Testis (tissue), 3 donors: ENCODE results near the gene CAPZB. TPM values are rescaled to one million over a fixed set of nuclear protein-coding genes. Genes with fewer than 3 reads are reported as not detected.

Experiments used
- DNase-seq: peaks from one replicate; pipeline ENCODE4 v3.0.0-alpha.2; 2019
- H3K27ac ChIP-seq, 2 donors: fragments of 200-600 bp; sonication (generic); one replicate each; pipeline ENCODE4 v1.5.1; 2019
- H3K27me3 ChIP-seq: fragments of 200-600 bp; sonication (generic); one replicate; pipeline ENCODE4 v1.5.1; 2019
- H3K36me3 ChIP-seq: fragments of 200-600 bp; sonication (generic); one replicate; pipeline ENCODE4 v1.5.1; 2017; ENCODE audit warnings: low read depth; ENCODE audit errors: missing control alignments
- H3K4me1 ChIP-seq: fragments of 200-600 bp; sonication (generic); one replicate; pipeline ENCODE4 v1.5.1; 2019
- H3K4me3 ChIP-seq, 2 donors: fragments of 200-600 bp; sonication (generic); one replicate each; pipeline ENCODE4 v1.5.1; 2017 to 2019
- H3K9me3 ChIP-seq: fragments of 200-600 bp; sonication (generic); one replicate; pipeline ENCODE4 v1.5.1; 2017
- POLR2A ChIP-seq: fragments of 450-650 bp; IDR thresholded peaks from one replicate; pipeline ENCODE4 v1.6.1; 2017; ENCODE audit warnings: antibody characterized with exemption, mild to moderate bottlenecking, moderate library complexity
- WGBS, 2 donors: methylation state at CpG; one replicate each; pipeline ENCODE4 v1.1.5; 2018; 5-methylcytosine and 5-hydroxymethylcytosine counted together
- intact Hi-C: fragments of 100-400 bp; cut with DNase I; formaldehyde crosslinking; loops from one replicate; pipeline ENCODE4 v1.15.1; 2023; ENCODE audit warnings: low total_unique reads
- polyA plus RNA-seq: library from polyadenylated mRNA; stranded (reverse); fragments of 350-450 nt; fragmentation: Illumina TruSeq; extraction: RNeasy Lipid Tissue Mini Kit (QIAGEN cat#74804); gene quantifications from one replicate; pipeline ENCODE4 v1.2.3, GENCODE V29; 2014; ENCODE audit warnings: low read depth, low replicate concordance; ENCODE audit not compliant: insufficient read depth
- total RNA-seq, 2 donors: library from RNA; depleted of rRNA; stranded (reverse); fragments of >200 nt; gene quantifications; one replicate each; pipeline ENCODE4 v1.2.3, GENCODE V29; 2016
- TF ChIP-seq, protein P1 (sequence below), 3 experiments: fragments of 450-650 bp in 2 of 3; fragments of 200-600 bp in 1 of 3; sonication (generic) in 1 of 3; IDR thresholded peaks; one replicate each; pipeline ENCODE4 v1.5.1; 2016 to 2019; ENCODE audit warnings: antibody characterized with exemption in 3 of 3, mild to moderate bottlenecking in 2 of 3, moderate library complexity in 1 of 3

CAPZB gene
- total and polyA plus RNA-seq, 3 donors from 2014 or later = 147 to 502 (median 207) TPM

- TF ChIP-seq POLR2A = no peak
- peaks cover 23% of the 10 kb centered on the region for H3K4me1 ChIP-seq
- WGBS, 2 donors = 87 to 88% methylated on average over 7 of the region's 7 CpGs
Observed at GRCh38 chr1:19310061-19310460, 175.3 kb downstream of the CAPZB start.

DNA sequence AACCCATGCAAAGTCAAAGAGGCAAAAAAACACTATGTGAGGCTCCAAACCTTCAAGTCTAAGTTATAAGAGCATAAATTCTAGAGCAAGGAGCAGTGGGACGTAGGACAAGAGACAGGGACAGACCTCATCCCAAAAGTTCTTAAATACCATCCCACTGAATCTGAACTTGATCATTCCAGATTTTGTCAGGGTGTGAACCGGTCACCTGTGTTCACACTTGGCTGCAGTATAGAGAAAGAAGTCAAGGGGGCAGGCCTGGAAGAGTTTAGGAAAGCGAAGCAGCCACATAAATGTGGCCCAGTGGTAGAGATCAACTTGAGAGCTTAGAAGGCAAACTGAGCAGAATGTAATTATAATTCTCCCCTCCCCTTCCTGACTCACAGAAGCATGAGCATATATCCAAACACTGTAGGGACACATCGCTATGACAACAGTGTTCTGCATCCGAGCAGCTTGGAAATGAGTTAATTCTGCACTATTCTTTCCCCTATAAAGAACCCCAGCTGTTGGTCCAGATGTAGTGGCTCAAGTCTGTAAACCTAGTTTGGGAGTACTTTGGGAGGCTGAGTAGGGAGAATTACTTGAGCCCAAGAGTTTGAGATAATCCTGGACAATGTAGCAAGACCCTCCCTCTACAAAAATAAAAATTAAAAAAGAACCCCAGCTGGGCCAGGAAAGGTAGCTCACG, 176.1 kb downstream of the CAPZB start:
- no peak for TF ChIP-seq POLR2A
- TF ChIP-seq, protein P1, sequence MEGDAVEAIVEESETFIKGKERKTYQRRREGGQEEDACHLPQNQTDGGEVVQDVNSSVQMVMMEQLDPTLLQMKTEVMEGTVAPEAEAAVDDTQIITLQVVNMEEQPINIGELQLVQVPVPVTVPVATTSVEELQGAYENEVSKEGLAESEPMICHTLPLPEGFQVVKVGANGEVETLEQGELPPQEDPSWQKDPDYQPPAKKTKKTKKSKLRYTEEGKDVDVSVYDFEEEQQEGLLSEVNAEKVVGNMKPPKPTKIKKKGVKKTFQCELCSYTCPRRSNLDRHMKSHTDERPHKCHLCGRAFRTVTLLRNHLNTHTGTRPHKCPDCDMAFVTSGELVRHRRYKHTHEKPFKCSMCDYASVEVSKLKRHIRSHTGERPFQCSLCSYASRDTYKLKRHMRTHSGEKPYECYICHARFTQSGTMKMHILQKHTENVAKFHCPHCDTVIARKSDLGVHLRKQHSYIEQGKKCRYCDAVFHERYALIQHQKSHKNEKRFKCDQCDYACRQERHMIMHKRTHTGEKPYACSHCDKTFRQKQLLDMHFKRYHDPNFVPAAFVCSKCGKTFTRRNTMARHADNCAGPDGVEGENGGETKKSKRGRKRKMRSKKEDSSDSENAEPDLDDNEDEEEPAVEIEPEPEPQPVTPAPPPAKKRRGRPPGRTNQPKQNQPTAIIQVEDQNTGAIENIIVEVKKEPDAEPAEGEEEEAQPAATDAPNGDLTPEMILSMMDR (IDR thresholded peaks at IDR 0.05) = no peak
- no peaks in the 10 kb centered on the region for H3K36me3 ChIP-seq
- intact Hi-C loops = no loop called here
- 77 to 88% methylated on average over 6 of the region's 6 CpGs for WGBS, 2 donors
- H3K27ac ChIP-seq = no peak overlapping the region
- no peak for DNase-seq
- H3K4me1 ChIP-seq = peaks cover 23% of the 10 kb centered on the region
- H3K27me3 ChIP-seq = no peaks in the 10 kb centered on the region
- no peak overlapping the region for H3K4me3 ChIP-seq
- no peaks in the 10 kb centered on the region for H3K9me3 ChIP-seq

More at GRCh38 chr1:19310061-19310460, 175.3 kb downstream of the CAPZB start:
- H3K27me3 ChIP-seq = no peaks in the 10 kb centered on the region
- no peak overlapping the region for H3K4me3 ChIP-seq
- no peaks in the 10 kb centered on the region for H3K36me3 ChIP-seq
- no peak for DNase-seq
- intact Hi-C loops = no loop called here
- no peak overlapping the region for H3K27ac ChIP-seq
- H3K9me3 ChIP-seq = no peaks in the 10 kb centered on the region

DNA sequence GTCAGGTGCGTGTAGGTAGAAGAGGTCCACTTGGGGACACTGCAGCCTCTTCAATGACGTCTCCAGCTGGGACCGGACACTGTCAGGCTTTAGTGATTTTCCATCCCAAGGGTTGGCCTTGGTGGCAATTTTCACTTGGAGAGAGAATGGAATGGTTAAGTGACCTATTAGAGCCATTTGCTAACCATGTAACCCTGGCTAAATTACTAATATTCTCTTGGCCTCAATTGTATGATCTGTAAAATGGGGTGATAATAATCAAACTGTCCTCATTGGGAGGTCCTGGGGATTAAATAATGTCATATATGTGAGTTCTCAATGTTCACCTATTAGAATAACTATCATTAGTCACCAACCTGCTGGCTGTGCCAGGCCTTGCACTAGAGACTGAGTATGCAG, 176.8 kb downstream of the CAPZB start:
- intact Hi-C loops = no loop called here
- Histone ChIP-seq H3K4me3 (no peak overlapping the region), H3K36me3 (no peaks in the 10 kb centered on the region), H3K27ac (no peak overlapping the region), H3K4me1 (peaks cover 17% of the 10 kb centered on the region), H3K27me3 (no peaks in the 10 kb centered on the region), H3K9me3 (no peaks in the 10 kb centered on the region)
- TF ChIP-seq POLR2A = no peak
- TF ChIP-seq, protein P1 (IDR thresholded peaks at IDR 0.05) = no peak
- no peak for DNase-seq
- WGBS, 2 donors = 92% methylated on average over 3 of the region's 3 CpGs; no CpG with 5 or more reads in 1 of the 2 donors

GRCh38 chr1:19307794-19308508, 177.4 kb downstream of the CAPZB start:
- intact Hi-C loops = no loop called here
- 87 to 93% methylated on average over 6 to 8 of the region's 10 CpGs for WGBS, 2 donors
- no peak for DNase-seq

DNA sequence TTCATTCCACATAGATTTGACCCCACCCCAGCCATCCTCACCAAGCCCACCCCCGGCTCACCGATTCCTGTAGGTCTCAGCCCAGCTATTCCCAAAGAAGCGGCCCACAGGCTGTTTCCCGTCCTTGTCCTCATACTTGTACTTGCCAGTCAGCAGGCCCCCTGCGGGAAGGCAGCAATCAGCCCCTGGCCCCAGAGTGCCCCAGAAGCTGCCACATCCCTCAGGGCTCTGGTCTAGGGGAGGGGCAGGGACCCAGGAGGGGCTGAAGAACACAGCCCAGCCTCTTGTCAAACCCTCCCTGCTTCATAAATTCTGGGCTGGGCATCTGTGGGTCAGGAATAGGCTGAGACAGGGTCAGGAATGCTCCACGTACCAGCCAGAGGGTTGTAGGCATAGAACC, 178.4 kb downstream of the CAPZB start:
- no peaks in the 10 kb centered on the region for H3K27me3 ChIP-seq
- no peak overlapping the region for H3K4me3 ChIP-seq
- peaks cover 8% of the 10 kb centered on the region for H3K4me1 ChIP-seq
- intact Hi-C loops = no loop called here
- WGBS, 2 donors = 95 to 97% methylated on average over 5 to 6 of the region's 6 CpGs
- H3K9me3 ChIP-seq = no peaks in the 10 kb centered on the region
- no peak for TF ChIP-seq POLR2A
- TF ChIP-seq, protein P1 (IDR thresholded peaks at IDR 0.05) = no peak
- no peaks in the 10 kb centered on the region for H3K36me3 ChIP-seq
- no peak overlapping the region for H3K27ac ChIP-seq
- DNase-seq = no peak

More at GRCh38 chr1:19307794-19308508, 177.4 kb downstream of the CAPZB start:
- Histone ChIP-seq H3K4me3 (no peak overlapping the region), H3K27ac (no peak overlapping the region), H3K27me3 (no peaks in the 10 kb centered on the region), H3K9me3 (no peaks in the 10 kb centered on the region), H3K4me1 (peaks cover 12% of the 10 kb centered on the region), H3K36me3 (no peaks in the 10 kb centered on the region)
- TF ChIP-seq POLR2A = no peak
- TF ChIP-seq, protein P1 (IDR thresholded peaks at IDR 0.05) = no peak
